Measurements from ENCODE around the gene MYO15B. TPM values are rescaled to one million over a fixed set of nuclear protein-coding genes. Genes with fewer than 3 reads are reported as not detected.

Gene MYO15B
- polyA plus RNA-seq, 1 donor from 2014 or later, result 2.4 TPM

DNA sequence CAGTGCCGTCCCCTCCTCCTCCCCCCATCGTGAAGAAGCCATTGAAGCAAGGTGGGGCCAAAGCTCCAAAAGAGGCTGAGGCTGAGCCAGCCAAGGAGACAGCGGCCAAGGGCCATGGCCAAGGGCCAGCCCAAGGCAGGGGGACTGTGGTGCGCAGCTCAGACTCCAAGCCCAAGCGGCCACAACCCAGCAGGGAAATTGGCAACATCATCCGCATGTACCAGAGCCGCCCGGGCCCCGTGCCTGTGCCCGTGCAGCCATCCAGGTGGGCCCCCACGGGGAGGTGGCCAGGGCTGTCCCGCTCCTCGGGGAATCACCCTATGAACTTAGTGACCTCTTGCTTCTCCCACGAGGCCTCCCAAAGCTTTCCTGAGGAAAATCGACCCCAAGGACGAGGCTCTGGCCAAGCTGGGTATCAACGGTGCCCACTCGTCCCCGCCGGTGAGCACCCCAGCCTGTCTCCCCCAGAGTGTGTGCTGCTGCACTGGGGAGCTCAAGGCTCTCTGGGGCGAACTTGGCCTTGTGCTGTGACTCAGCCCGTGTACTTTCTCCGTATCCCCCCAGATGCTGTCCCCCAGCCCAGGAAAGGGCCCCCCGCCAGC is 29.0 kb downstream of the MYO15B start:
- H3K36me3 ChIP-seq (ENCODE audit: insufficient read depth, low read length), result no peaks in the 10 kb centered on the region
- H3K27ac ChIP-seq (ENCODE audit: low read length), result no peak overlapping the region
- TF ChIP-seq, protein P1, sequence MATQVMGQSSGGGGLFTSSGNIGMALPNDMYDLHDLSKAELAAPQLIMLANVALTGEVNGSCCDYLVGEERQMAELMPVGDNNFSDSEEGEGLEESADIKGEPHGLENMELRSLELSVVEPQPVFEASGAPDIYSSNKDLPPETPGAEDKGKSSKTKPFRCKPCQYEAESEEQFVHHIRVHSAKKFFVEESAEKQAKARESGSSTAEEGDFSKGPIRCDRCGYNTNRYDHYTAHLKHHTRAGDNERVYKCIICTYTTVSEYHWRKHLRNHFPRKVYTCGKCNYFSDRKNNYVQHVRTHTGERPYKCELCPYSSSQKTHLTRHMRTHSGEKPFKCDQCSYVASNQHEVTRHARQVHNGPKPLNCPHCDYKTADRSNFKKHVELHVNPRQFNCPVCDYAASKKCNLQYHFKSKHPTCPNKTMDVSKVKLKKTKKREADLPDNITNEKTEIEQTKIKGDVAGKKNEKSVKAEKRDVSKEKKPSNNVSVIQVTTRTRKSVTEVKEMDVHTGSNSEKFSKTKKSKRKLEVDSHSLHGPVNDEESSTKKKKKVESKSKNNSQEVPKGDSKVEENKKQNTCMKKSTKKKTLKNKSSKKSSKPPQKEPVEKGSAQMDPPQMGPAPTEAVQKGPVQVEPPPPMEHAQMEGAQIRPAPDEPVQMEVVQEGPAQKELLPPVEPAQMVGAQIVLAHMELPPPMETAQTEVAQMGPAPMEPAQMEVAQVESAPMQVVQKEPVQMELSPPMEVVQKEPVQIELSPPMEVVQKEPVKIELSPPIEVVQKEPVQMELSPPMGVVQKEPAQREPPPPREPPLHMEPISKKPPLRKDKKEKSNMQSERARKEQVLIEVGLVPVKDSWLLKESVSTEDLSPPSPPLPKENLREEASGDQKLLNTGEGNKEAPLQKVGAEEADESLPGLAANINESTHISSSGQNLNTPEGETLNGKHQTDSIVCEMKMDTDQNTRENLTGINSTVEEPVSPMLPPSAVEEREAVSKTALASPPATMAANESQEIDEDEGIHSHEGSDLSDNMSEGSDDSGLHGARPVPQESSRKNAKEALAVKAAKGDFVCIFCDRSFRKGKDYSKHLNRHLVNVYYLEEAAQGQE (IDR thresholded peaks at IDR 0.05; ENCODE audit: borderline replicate concordance), result no peak
- TF ChIP-seq TAF1 (IDR thresholded peaks at IDR 0.05; ENCODE audit: low read depth), result no peak
- no peak for TF ChIP-seq SMC3 (conservative IDR thresholded peaks at IDR 0.05; ENCODE audit: poor library complexity)
- TF ChIP-seq EP300 (conservative IDR thresholded peaks at IDR 0.05; ENCODE audit: poor library complexity, severe bottlenecking), result no peak
- no peak for TF ChIP-seq MXI1 (conservative IDR thresholded peaks at IDR 0.05; ENCODE audit: poor library complexity, severe bottlenecking)
- no peak overlapping the region for H3K4me3 ChIP-seq (ENCODE audit: low read length)
- H3F3A ChIP-seq (ENCODE audit: insufficient read depth, low read length, poor library complexity, severe bottlenecking), result no peaks in the 10 kb centered on the region
- no peaks in the 10 kb centered on the region for H3K27me3 ChIP-seq (ENCODE audit: insufficient read depth, low read depth, low read length)
- H3K9ac ChIP-seq (ENCODE audit: low read length), result no peak overlapping the region
- no peaks in the 10 kb centered on the region for H3K9me2 ChIP-seq (ENCODE audit: insufficient read depth, low read length)
- no peaks in the 10 kb centered on the region for H3K79me2 ChIP-seq (replicated peaks; ENCODE audit: insufficient read depth, low read length)
- no peaks in the 10 kb centered on the region for H3K9me3 ChIP-seq (ENCODE audit: low read length)
- H2AFZ ChIP-seq (ENCODE audit: low read depth, low read length), result no peak overlapping the region
- no peaks in the 10 kb centered on the region for H4K20me1 ChIP-seq (ENCODE audit: insufficient read depth)
- H3K4me2 ChIP-seq (ENCODE audit: low read length), result no peak overlapping the region

DNA sequence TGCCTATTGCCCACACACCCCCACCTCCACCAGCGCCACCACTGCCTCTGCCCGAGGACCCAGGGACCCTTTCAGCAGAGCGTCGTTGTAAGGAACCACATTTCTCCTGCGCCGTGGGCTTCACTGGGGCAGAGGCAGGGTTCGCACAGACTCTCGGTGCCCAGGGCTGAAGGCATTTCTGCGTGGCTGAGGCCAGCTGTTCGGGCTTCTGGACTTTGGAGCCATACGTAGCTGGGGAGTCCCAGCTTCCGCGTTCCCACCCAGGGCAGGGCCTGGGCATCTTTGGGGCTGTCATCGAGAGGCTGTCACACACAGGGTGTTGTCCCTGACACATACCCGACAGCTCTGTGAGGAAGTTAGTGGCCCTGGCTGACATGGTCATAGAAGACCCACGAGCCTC is 29.6 kb downstream of the MYO15B start:
- Histone ChIP-seq H3F3A (ENCODE audit: insufficient read depth, low read length, poor library complexity, severe bottlenecking) (no peaks in the 10 kb centered on the region), H3K9me2 (ENCODE audit: insufficient read depth, low read length) (no peaks in the 10 kb centered on the region), H3K27me3 (ENCODE audit: insufficient read depth, low read depth, low read length) (no peaks in the 10 kb centered on the region), H3K4me3 (ENCODE audit: low read length) (no peak overlapping the region), H3K4me2 (ENCODE audit: low read length) (no peak overlapping the region), H3K79me2 (replicated peaks; ENCODE audit: insufficient read depth, low read length) (no peaks in the 10 kb centered on the region), H2AFZ (ENCODE audit: low read depth, low read length) (no peak overlapping the region), H3K9ac (ENCODE audit: low read length) (no peak overlapping the region), H3K9me3 (ENCODE audit: low read length) (no peaks in the 10 kb centered on the region), H3K27ac (ENCODE audit: low read length) (no peak overlapping the region), H4K20me1 (ENCODE audit: insufficient read depth) (no peaks in the 10 kb centered on the region), H3K36me3 (ENCODE audit: insufficient read depth, low read length) (no peaks in the 10 kb centered on the region)
- TF ChIP-seq EP300 (conservative IDR thresholded peaks at IDR 0.05; ENCODE audit: poor library complexity, severe bottlenecking) (no peak), TAF1 (IDR thresholded peaks at IDR 0.05; ENCODE audit: low read depth) (no peak), POLR2AphosphoS5 (IDR thresholded peaks at IDR 0.05) (no peak), MXI1 (conservative IDR thresholded peaks at IDR 0.05; ENCODE audit: poor library complexity, severe bottlenecking) (no peak), EZH2 (IDR thresholded peaks at IDR 0.05; ENCODE audit: borderline replicate concordance, insufficient read depth, low read length, poor library complexity, severe bottlenecking) (no peak), RAD21 (conservative IDR thresholded peaks at IDR 0.05) (no peak), SMC3 (conservative IDR thresholded peaks at IDR 0.05; ENCODE audit: poor library complexity) (no peak)
- TF ChIP-seq, protein P2, sequence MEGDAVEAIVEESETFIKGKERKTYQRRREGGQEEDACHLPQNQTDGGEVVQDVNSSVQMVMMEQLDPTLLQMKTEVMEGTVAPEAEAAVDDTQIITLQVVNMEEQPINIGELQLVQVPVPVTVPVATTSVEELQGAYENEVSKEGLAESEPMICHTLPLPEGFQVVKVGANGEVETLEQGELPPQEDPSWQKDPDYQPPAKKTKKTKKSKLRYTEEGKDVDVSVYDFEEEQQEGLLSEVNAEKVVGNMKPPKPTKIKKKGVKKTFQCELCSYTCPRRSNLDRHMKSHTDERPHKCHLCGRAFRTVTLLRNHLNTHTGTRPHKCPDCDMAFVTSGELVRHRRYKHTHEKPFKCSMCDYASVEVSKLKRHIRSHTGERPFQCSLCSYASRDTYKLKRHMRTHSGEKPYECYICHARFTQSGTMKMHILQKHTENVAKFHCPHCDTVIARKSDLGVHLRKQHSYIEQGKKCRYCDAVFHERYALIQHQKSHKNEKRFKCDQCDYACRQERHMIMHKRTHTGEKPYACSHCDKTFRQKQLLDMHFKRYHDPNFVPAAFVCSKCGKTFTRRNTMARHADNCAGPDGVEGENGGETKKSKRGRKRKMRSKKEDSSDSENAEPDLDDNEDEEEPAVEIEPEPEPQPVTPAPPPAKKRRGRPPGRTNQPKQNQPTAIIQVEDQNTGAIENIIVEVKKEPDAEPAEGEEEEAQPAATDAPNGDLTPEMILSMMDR (IDR thresholded peaks at IDR 0.05; ENCODE audit: poor library complexity, severe bottlenecking), result no peak
- TF ChIP-seq, protein P1 (IDR thresholded peaks at IDR 0.05; ENCODE audit: borderline replicate concordance), result no peak
